ENCODE results near the gene HOXA9. TPM values are rescaled to one million over a fixed set of nuclear protein-coding genes. Genes with fewer than 3 reads are reported as not detected.

Gene HOXA9
- total and polyA plus RNA-seq, 5 donors = not detected

- ATAC-seq (no peak), DNase-seq (no peak)
- peak overlapping the region; percentile 46 for H3K4me3 ChIP-seq (ENCODE audit: low read length)
- H3K4me1 ChIP-seq (ENCODE audit: control insufficient read depth, insufficient read depth, low read length) = no peaks in the 10 kb centered on the region
- WGBS = 18% methylated on average over 19 of the region's 19 CpGs
- H3K27ac ChIP-seq (ENCODE audit: low read length) = peak overlapping the region; percentile 72
- intact Hi-C loops (cut with DNase I) = no loop called here
- H3K9me3 ChIP-seq (ENCODE audit: control insufficient read depth, low read length) = no peaks in the 10 kb centered on the region
- H3K27me3 ChIP-seq (ENCODE audit: control insufficient read depth, insufficient read depth) = no peaks in the 10 kb centered on the region
These were observed 47.3 kb downstream of the HOXA9 start for GRCh38 chr7:27117887-27118491.

- H3K27me3 ChIP-seq (ENCODE audit: control insufficient read depth, insufficient read depth) = no peaks in the 10 kb centered on the region
- no peaks in the 10 kb centered on the region for H3K4me1 ChIP-seq (ENCODE audit: control insufficient read depth, insufficient read depth, low read length)
- intact Hi-C loops (cut with DNase I) = no loop called here
- H3K9me3 ChIP-seq (ENCODE audit: control insufficient read depth, low read length) = no peaks in the 10 kb centered on the region
- no peak for ATAC-seq
- peak overlapping the region; percentile 66 for H3K27ac ChIP-seq (ENCODE audit: low read length)
- H3K4me3 ChIP-seq (ENCODE audit: low read length) = peak overlapping the region; percentile 46
- no peak for DNase-seq
- WGBS = 33% methylated on average over 12 of the region's 12 CpGs
These were observed 48.1 kb downstream of the HOXA9 start for GRCh38 chr7:27116962-27117886.

DNA sequence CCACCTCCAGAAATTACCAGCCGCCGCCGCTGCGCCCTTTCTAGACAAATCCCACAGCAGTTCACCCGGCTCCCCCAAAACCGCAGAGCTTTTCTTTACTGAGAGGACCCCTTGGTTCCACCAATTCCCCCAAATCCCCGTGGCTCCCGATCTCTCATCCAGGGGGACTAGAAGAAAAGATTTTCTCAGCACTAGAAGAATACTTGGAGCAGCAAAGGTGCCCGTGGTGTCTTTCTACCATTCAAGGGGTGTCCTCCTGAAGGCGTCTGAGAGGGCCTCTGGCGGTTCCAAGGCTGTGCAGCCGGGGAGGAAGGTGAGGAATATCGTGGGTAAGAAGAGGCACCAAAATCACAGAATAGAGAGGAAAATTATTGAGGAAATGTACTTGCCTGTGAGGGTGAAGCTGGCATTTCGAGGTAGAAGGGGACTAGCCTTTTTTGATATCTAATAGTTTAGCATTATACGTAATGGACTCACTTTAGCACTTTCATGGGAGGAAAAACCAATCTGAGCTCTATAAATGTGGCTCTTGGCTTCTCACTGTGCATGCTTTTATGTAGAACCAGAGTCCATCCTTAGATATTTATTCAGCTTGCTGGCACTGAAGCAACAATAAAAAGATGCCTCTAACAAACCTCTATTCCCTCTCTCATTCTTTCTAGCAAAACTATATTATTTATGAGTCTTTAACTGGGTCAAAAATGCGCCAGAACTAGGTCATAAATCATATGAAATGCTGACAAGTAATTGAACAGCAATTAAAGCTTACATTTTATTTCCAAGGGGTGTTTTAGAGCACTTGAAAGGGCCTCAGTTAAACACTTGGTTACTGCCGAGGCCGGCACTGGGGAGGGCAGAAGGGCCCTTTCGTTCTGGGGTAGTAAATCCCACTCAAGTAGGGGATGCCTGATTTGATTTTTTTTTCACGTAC is 49.0 kb downstream of the HOXA9 start:
- no peak for DNase-seq
- intact Hi-C loops (cut with DNase I) = no loop called here
- ATAC-seq = no peak
- Histone ChIP-seq H3K27ac (ENCODE audit: low read length) (peak overlapping the region; percentile 63), H3K9me3 (ENCODE audit: control insufficient read depth, low read length) (no peaks in the 10 kb centered on the region), H3K4me3 (ENCODE audit: low read length) (peak overlapping the region; percentile 37), H3K4me1 (ENCODE audit: control insufficient read depth, insufficient read depth, low read length) (no peaks in the 10 kb centered on the region), H3K27me3 (ENCODE audit: control insufficient read depth, insufficient read depth) (no peaks in the 10 kb centered on the region)
- 34% methylated on average over 20 of the region's 20 CpGs for WGBS

- peak overlapping the region; percentile 37 for H3K4me3 ChIP-seq (ENCODE audit: low read length)
- ATAC-seq (no peak), DNase-seq (no peak)
- no peaks in the 10 kb centered on the region for H3K4me1 ChIP-seq (ENCODE audit: control insufficient read depth, insufficient read depth, low read length)
- peak overlapping the region; percentile 16 for H3K27ac ChIP-seq (ENCODE audit: low read length)
- 23% methylated on average over 45 of the region's 45 CpGs for WGBS
- intact Hi-C loops (cut with DNase I) = no loop called here
- H3K27me3 ChIP-seq (ENCODE audit: control insufficient read depth, insufficient read depth) = no peaks in the 10 kb centered on the region
- H3K9me3 ChIP-seq (ENCODE audit: control insufficient read depth, low read length) = no peaks in the 10 kb centered on the region
These were observed 49.9 kb downstream of the HOXA9 start for GRCh38 chr7:27115221-27116026.

- ATAC-seq = no peak
- Histone ChIP-seq H3K4me3 (ENCODE audit: low read length) (peak overlapping the region; percentile 37), H3K9me3 (ENCODE audit: control insufficient read depth, low read length) (no peaks in the 10 kb centered on the region), H3K4me1 (ENCODE audit: control insufficient read depth, insufficient read depth, low read length) (no peaks in the 10 kb centered on the region), H3K27me3 (ENCODE audit: control insufficient read depth, insufficient read depth) (no peaks in the 10 kb centered on the region), H3K27ac (ENCODE audit: low read length) (peak overlapping the region; percentile 16)
- intact Hi-C loops (cut with DNase I) = no loop called here
- WGBS = 32% methylated on average over 6 of the region's 6 CpGs
- no peak for DNase-seq
These were observed 50.5 kb downstream of the HOXA9 start for GRCh38 chr7:27114881-27115220.

DNA sequence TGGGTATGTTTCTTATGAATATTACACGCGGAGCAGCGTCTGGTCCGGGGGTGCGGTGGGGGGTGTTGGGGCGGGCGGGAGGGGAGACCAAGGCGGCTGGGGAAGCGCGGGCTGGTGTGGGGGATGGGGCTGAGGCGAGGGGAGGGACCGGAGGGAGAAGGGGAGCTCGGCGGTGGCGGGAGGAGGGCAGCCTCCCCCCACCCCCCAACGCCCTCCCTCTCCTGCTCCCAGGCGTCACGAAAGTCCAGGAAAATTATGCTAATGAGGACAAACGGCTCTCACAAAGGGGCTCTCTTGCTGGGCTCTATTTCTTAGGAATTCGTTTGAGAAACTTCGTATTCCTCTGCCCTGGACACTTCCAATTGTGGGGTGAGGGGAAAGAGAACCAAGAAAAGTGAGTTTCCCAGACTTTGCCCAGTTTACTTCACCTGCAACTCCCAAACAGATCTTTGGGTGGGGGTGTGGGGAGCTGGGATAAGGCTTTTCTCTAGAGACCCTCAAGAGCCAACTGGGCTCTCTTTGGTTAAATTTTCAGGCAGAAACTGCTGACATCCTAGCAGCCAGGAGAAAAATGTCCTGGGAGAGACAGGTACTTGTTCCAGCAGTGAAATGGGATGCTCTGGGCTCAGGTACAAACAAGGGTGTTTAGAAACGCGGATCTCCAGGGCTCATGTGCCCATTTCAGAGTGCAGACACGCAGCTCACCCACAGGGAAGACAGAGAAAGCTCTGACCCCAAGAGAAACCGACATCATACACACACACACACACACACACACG is 51.2 kb downstream of the HOXA9 start:
- 23% methylated on average over 26 of the region's 26 CpGs for WGBS
- no peaks in the 10 kb centered on the region for H3K4me1 ChIP-seq (ENCODE audit: control insufficient read depth, insufficient read depth, low read length)
- ATAC-seq (peak; percentile 25 to 51), DNase-seq (peak in 1 of 3 donors; percentile 59)
- peak overlapping the region; percentile 36 for H3K27ac ChIP-seq (ENCODE audit: low read length)
- no peaks in the 10 kb centered on the region for H3K9me3 ChIP-seq (ENCODE audit: control insufficient read depth, low read length)
- intact Hi-C loops (cut with DNase I) = no loop called here
- peak overlapping the region; percentile 87 for H3K4me3 ChIP-seq (ENCODE audit: low read length)
- no peaks in the 10 kb centered on the region for H3K27me3 ChIP-seq (ENCODE audit: control insufficient read depth, insufficient read depth)

GRCh38 chr7:27112955-27113949 is 52.1 kb downstream of the HOXA9 start:
- 17% methylated on average over 57 of the region's 57 CpGs for WGBS
- peak; percentile 51 to 65 for ATAC-seq
- intact Hi-C loops (cut with DNase I) = no loop called here
- Histone ChIP-seq H3K4me3 (ENCODE audit: low read length) (peak overlapping the region; percentile 87), H3K9me3 (ENCODE audit: control insufficient read depth, low read length) (no peaks in the 10 kb centered on the region), H3K27ac (ENCODE audit: low read length) (peak overlapping the region; percentile 92), H3K27me3 (ENCODE audit: control insufficient read depth, insufficient read depth) (no peaks in the 10 kb centered on the region), H3K4me1 (ENCODE audit: control insufficient read depth, insufficient read depth, low read length) (no peaks in the 10 kb centered on the region)
- peak in 2 of 3 donors; percentile 60 to 63 for DNase-seq

Measured in right cardiac atrium (tissue), 5 donors.